GM12878 (cell line): ENCODE data around the gene MCUB. TPM values are rescaled to one million over a fixed set of nuclear protein-coding genes. Genes with fewer than 3 reads are reported as not detected.
A peak's percentile ranks its signal among the peaks of the same experiment; 100 is the strongest.

Experiments
- BRCA1 ChIP-seq: IDR thresholded peaks from 2 replicates; pipeline ENCODE4 v1.6.1; 2011; ENCODE audit warnings: low read depth, low read length, improper control_type of control experiment
- CHD4 ChIP-seq: fragments of 200-600 bp; sonication (generic); IDR thresholded peaks from 2 replicates; pipeline ENCODE4 v1.6.1; 2016; ENCODE audit warnings: mild to moderate bottlenecking
- CREB1 ChIP-seq: IDR thresholded peaks from 2 replicates; pipeline ENCODE4 v1.6.1; 2012; ENCODE audit warnings: low read depth, mild to moderate bottlenecking, inconsistent platforms
- ETV6 ChIP-seq, 2 experiments: fragments of 450-650 bp in 1 of 2; IDR thresholded peaks in 1 of 2; conservative IDR thresholded peaks in 1 of 2; 2 replicates each; pipeline ENCODE4 v1.6.1; 2014; ENCODE audit warnings: antibody characterized with exemption in 1 of 2, borderline replicate concordance in 1 of 2, low read depth in 1 of 2, mild to moderate bottlenecking in 1 of 2, moderate library complexity in 1 of 2
- EZH2 ChIP-seq: IDR thresholded peaks from 2 replicates; pipeline ENCODE4 v1.6.1; 2012; ENCODE audit warnings: low read depth, mild to moderate bottlenecking, control low read depth, inconsistent platforms, low read length, borderline replicate concordance; ENCODE audit not compliant: control insufficient read depth
- MTA2 ChIP-seq: fragments of 450-650 bp; IDR thresholded peaks from 2 replicates; pipeline ENCODE4 v1.6.1; 2016; ENCODE audit warnings: low read depth, mild to moderate bottlenecking, moderate library complexity
- NFYA ChIP-seq: IDR thresholded peaks from 2 replicates; pipeline ENCODE4 v1.6.1; 2011; ENCODE audit warnings: low read depth, mild to moderate bottlenecking, low read length, improper control_type of control experiment, borderline replicate concordance
- RBBP5 ChIP-seq: fragments of 200-600 bp; sonication (generic); conservative IDR thresholded peaks from 2 replicates; pipeline ENCODE4 v1.6.1; 2016
- SMC3 ChIP-seq: IDR thresholded peaks from 2 replicates; pipeline ENCODE4 v1.6.1; 2011; ENCODE audit warnings: low read length, improper control_type of control experiment, borderline replicate concordance
- STAT3 ChIP-seq: IDR thresholded peaks from 2 replicates; pipeline ENCODE4 v1.6.1; 2011; ENCODE audit warnings: low read depth, low read length, improper control_type of control experiment
- TBL1XR1 ChIP-seq: IDR thresholded peaks from 2 replicates; pipeline ENCODE4 v1.6.1; 2012; ENCODE audit warnings: low read depth, low read length, improper control_type of control experiment
- TCF12 ChIP-seq: IDR thresholded peaks from 2 replicates; pipeline ENCODE4 v1.6.1; 2011; ENCODE audit warnings: low read depth, mild to moderate bottlenecking, low read length
- ZNF24 ChIP-seq: fragments of 450-650 bp; IDR thresholded peaks from 2 replicates; pipeline ENCODE4 v1.6.1; 2017; ENCODE audit warnings: antibody characterized with exemption, mild to moderate bottlenecking
- ZZZ3 ChIP-seq: IDR thresholded peaks from 2 replicates; pipeline ENCODE4 v1.6.1; 2011; ENCODE audit warnings: low read depth; ENCODE audit not compliant: control insufficient read depth, insufficient read length
- polyA plus RNA-seq, 11 experiments: library from polyadenylated mRNA; depleted of rRNA in 4 of 11; unstranded in 6 of 11; stranded (reverse) in 5 of 11; fragments of >200 nt; fragmentation: Nextera tagmentation in 4 of 11; fragmentation: Illumina TruSeq in 1 of 11; extraction: Ambion mirVana in 4 of 11; extraction: Trizol in 1 of 11; gene quantifications; 1 replicate in 1 of 11; 2 replicates in 10 of 11; pipeline versions ENCODE4 v1.2.1 to v1.2.3, GENCODE V29; 2011 to 2016; ENCODE audit warnings: inconsistent platforms in 2 of 11, missing spikeins in 2 of 11, low read depth in 1 of 11
- total RNA-seq, 4 experiments: library from RNA; depleted of rRNA in 3 of 4; stranded (reverse); fragments of >200 nt in 3 of 4; fragmentation: Illumina TruSeq in 1 of 4; extraction: Trizol in 1 of 4; gene quantifications; 2 replicates each; pipeline versions ENCODE4 v1.2.1 to v1.2.3, GENCODE V29; 2013 to 2021
- TF ChIP-seq, protein P1 (sequence below): fragments of 450-650 bp; IDR thresholded peaks from 2 replicates; pipeline ENCODE4 v1.6.1; 2016; ENCODE audit warnings: mild to moderate bottlenecking, moderate library complexity, borderline replicate concordance
- TF ChIP-seq, protein P2 (sequence below): fragments of 450-650 bp; IDR thresholded peaks from 2 replicates; pipeline ENCODE4 v1.6.1; 2017; ENCODE audit warnings: mild to moderate bottlenecking, low read depth, inconsistent platforms; ENCODE audit not compliant: poor library complexity, severe bottlenecking
- TF ChIP-seq, protein P3 (sequence below): IDR thresholded peaks from 2 replicates; pipeline ENCODE4 v1.6.1; 2012; ENCODE audit warnings: low read length, inconsistent platforms

Gene MCUB
- total and polyA plus RNA-seq, 10 of the 15 experiments (the other 5 are each of a cell fraction or from before 2014, with no cell fraction given): 4.7 to 63.7 (median 39.4) TPM

DNA sequence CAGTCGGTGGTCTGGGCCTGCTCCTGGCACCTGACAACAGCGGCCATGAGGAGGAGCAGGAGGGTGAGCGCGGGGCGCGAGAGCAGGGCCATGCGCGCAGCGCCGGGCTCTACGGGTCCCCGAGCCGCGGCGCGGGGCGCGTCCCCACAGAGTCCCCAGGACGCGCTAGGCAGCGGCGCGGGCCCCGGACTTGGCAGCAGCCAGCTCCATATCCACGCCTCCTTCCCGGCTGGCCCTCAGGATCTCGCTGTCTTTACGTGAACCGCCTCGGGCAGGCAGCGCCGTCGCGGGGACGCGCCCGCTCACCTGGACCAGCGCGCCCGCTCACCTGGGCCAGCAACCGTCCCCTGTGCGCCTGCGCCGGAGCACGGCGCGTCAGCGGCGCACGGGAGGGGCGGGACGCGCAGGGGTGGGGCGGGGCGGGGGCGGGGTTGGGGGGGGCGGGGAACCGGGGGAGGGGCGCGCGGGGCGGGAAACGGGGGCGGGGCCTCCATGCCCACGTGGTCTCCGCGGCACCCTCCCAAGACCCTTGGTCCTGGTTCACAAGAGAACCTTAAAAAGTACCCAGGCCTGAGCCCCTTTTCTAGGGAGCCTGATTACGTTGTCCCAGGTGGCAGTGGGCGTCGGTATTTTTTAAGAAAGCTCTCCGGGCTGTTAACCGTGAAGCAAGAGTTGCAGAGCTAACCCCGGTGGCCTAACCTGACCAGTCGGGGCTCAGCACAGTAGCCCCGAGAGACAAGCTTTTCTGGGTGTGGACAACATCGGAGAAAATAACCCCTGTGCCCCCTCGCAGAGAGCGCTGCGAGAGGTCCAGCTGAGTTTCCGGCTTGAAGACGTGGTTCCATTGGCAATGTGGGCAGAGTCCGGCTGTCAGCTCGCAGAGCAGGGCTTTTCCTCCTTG lies 169.9 kb downstream of the MCUB start, which contains the start of gene PLA2G12A (continued):
- TF ChIP-seq, protein P1, sequence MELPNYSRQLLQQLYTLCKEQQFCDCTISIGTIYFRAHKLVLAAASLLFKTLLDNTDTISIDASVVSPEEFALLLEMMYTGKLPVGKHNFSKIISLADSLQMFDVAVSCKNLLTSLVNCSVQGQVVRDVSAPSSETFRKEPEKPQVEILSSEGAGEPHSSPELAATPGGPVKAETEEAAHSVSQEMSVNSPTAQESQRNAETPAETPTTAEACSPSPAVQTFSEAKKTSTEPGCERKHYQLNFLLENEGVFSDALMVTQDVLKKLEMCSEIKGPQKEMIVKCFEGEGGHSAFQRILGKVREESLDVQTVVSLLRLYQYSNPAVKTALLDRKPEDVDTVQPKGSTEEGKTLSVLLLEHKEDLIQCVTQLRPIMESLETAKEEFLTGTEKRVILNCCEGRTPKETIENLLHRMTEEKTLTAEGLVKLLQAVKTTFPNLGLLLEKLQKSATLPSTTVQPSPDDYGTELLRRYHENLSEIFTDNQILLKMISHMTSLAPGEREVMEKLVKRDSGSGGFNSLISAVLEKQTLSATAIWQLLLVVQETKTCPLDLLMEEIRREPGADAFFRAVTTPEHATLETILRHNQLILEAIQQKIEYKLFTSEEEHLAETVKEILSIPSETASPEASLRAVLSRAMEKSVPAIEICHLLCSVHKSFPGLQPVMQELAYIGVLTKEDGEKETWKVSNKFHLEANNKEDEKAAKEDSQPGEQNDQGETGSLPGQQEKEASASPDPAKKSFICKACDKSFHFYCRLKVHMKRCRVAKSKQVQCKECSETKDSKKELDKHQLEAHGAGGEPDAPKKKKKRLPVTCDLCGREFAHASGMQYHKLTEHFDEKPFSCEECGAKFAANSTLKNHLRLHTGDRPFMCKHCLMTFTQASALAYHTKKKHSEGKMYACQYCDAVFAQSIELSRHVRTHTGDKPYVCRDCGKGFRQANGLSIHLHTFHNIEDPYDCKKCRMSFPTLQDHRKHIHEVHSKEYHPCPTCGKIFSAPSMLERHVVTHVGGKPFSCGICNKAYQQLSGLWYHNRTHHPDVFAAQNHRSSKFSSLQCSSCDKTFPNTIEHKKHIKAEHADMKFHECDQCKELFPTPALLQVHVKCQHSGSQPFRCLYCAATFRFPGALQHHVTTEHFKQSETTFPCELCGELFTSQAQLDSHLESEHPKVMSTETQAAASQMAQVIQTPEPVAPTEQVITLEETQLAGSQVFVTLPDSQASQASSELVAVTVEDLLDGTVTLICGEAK: peak; percentile 31; the same call in 1 of the 2 replicates
- TF ChIP-seq CHD4 (no peak), ETV6 (conservative IDR thresholded peaks at IDR 0.05 in 1 of 2, IDR thresholded peaks at IDR 0.05 in 1 of 2; ENCODE audit: borderline replicate concordance in 1 of 2, low read depth in 1 of 2) (no peak), SMC3 (no peak), ZZZ3 (no peak), EZH2 (no peak), CREB1 (0 out of 2 replicates have a peak, but pooled peaks have one; percentile 22), STAT3 (no peak), BRCA1 (no peak), TBL1XR1 (no peak), TCF12 (no peak), MTA2 (no peak), NFYA (no peak), ZNF24 (no peak), RBBP5 (no peak)
- TF ChIP-seq, protein P2, sequence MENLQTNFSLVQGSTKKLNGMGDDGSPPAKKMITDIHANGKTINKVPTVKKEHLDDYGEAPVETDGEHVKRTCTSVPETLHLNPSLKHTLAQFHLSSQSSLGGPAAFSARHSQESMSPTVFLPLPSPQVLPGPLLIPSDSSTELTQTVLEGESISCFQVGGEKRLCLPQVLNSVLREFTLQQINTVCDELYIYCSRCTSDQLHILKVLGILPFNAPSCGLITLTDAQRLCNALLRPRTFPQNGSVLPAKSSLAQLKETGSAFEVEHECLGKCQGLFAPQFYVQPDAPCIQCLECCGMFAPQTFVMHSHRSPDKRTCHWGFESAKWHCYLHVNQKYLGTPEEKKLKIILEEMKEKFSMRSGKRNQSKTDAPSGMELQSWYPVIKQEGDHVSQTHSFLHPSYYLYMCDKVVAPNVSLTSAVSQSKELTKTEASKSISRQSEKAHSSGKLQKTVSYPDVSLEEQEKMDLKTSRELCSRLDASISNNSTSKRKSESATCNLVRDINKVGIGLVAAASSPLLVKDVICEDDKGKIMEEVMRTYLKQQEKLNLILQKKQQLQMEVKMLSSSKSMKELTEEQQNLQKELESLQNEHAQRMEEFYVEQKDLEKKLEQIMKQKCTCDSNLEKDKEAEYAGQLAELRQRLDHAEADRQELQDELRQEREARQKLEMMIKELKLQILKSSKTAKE: no peak
- TF ChIP-seq, protein P3, sequence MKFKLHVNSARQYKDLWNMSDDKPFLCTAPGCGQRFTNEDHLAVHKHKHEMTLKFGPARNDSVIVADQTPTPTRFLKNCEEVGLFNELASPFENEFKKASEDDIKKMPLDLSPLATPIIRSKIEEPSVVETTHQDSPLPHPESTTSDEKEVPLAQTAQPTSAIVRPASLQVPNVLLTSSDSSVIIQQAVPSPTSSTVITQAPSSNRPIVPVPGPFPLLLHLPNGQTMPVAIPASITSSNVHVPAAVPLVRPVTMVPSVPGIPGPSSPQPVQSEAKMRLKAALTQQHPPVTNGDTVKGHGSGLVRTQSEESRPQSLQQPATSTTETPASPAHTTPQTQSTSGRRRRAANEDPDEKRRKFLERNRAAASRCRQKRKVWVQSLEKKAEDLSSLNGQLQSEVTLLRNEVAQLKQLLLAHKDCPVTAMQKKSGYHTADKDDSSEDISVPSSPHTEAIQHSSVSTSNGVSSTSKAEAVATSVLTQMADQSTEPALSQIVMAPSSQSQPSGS: no peak
